Common myeloid progenitor, CD34-positive (primary cell): ENCODE measurements around the gene CNTN5.

ENCODE experiments used
- CTCF ChIA-PET: fragments of 350-600 bp; sonication (Branson Sonifier 250); formaldehyde crosslinking; loops from one replicate; lab custom pipeline; 2021; ENCODE audit warnings: antibody characterized with exemption; lab: Charles Lee
- POLR2A ChIA-PET: fragments of 350-600 bp; sonication (Branson Sonifier 250); formaldehyde crosslinking; loops from one replicate; lab custom pipeline; 2021; ENCODE audit warnings: antibody characterized with exemption; lab: Charles Lee
- DNase-seq, 3 donors: peaks; one replicate each; pipeline versions ENCODE4 v3.0.0 to v3.0.0-alpha.2; 2013
- H3K27ac ChIP-seq, 2 experiments: 1 replicate in 1 of 2; 2 replicates in 1 of 2; pipeline ENCODE4 v1.7.0; 2013; ENCODE audit warnings: inconsistent platforms in 2 of 2, low read length in 2 of 2, mild to moderate bottlenecking in 2 of 2, low read depth in 1 of 2, moderate library complexity in 1 of 2; ENCODE audit not compliant: severe bottlenecking in 2 of 2, insufficient read depth in 1 of 2, poor library complexity in 1 of 2
- H3K27me3 ChIP-seq, 5 experiments: replicated peaks in 2 of 5; 1 replicate in 3 of 5; 2 replicates in 2 of 5; pipeline versions ENCODE4 v1.6.1 to v1.7.0; 2013; ENCODE audit warnings: low read length in 4 of 5, mild to moderate bottlenecking in 2 of 5, moderate library complexity in 2 of 5, inconsistent platforms in 1 of 5; ENCODE audit not compliant: insufficient read depth in 5 of 5, control insufficient read depth in 4 of 5
- H3K36me3 ChIP-seq, 4 experiments: 1 replicate in 2 of 4; 2 replicates in 2 of 4; pipeline versions ENCODE4 v1.6.1 to v1.7.0; 2013; ENCODE audit warnings: low read length in 3 of 4, control low read depth in 1 of 4, mild to moderate bottlenecking in 1 of 4; ENCODE audit not compliant: control insufficient read depth in 4 of 4, insufficient read depth in 4 of 4
- H3K4me1 ChIP-seq, 4 experiments: 1 replicate in 3 of 4; 2 replicates in 1 of 4; pipeline versions ENCODE4 v1.6.1 to v1.7.1; 2013; ENCODE audit warnings: low read length in 3 of 4, mild to moderate bottlenecking in 3 of 4, control low read depth in 1 of 4, inconsistent platforms in 1 of 4, moderate library complexity in 1 of 4; ENCODE audit not compliant: control insufficient read depth in 4 of 4, insufficient read depth in 4 of 4; ENCODE audit errors: control extremely low read depth in 1 of 4
- H3K4me3 ChIP-seq, 7 experiments: 1 replicate in 4 of 7; 2 replicates in 3 of 7; pipeline versions ENCODE4 v1.5.1 to v1.7.0; 2013; ENCODE audit warnings: mild to moderate bottlenecking in 7 of 7, low read length in 6 of 7, moderate library complexity in 6 of 7, inconsistent platforms in 2 of 7, low read depth in 2 of 7, control low read depth in 1 of 7; ENCODE audit not compliant: insufficient read depth in 4 of 7, control insufficient read depth in 1 of 7; ENCODE audit errors: extremely low read depth in 1 of 7
- H3K9me3 ChIP-seq, 5 experiments: 1 replicate in 4 of 5; 2 replicates in 1 of 5; pipeline versions ENCODE4 v1.6.1 to v1.7.1; 2013; ENCODE audit warnings: low read length in 4 of 5, mild to moderate bottlenecking in 2 of 5, inconsistent platforms in 1 of 5, low read depth in 1 of 5, moderate library complexity in 1 of 5; ENCODE audit not compliant: control insufficient read depth in 4 of 5, insufficient read depth in 2 of 5; ENCODE audit errors: control extremely low read depth in 1 of 5
- WGBS: methylation state at CpG from one replicate; pipeline ENCODE4 v1.1.5; 2013; ENCODE audit not compliant: insufficient coverage; 5-methylcytosine and 5-hydroxymethylcytosine counted together

The CNTN5 gene

DNA sequence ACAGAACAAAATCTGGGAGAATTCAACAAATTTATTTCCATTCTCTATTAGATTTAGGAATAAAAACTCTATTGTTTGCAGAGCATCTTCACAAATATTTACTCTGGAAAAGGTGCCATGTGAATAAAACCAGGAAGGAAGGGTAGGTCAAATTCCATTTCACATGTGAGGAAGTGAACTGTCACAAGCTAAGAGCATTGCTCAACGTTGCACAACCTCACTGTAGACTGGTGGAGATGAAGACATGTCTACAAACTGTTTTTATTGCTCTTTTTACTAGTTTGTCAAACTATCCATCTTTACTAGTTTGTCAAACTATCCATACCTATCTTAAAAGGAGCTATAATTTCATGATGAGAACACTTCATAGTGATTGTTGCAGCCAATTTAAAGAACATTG is 236.4 kb downstream of the CNTN5 start:
- Histone ChIP-seq H3K9me3 (no peaks in the 10 kb centered on the region), H3K27ac (no peak overlapping the region), H3K36me3 (no peaks in the 10 kb centered on the region), H3K27me3 (no peaks in the 10 kb centered on the region), H3K4me3 (no peak overlapping the region), H3K4me1 (no peaks in the 10 kb centered on the region)
- ChIA-PET POLR2A (no interaction called here), CTCF (no interaction called here)
- WGBS: no CpG with 5 or more reads among the region's 1 CpG
- DNase-seq: no peak

DNA sequence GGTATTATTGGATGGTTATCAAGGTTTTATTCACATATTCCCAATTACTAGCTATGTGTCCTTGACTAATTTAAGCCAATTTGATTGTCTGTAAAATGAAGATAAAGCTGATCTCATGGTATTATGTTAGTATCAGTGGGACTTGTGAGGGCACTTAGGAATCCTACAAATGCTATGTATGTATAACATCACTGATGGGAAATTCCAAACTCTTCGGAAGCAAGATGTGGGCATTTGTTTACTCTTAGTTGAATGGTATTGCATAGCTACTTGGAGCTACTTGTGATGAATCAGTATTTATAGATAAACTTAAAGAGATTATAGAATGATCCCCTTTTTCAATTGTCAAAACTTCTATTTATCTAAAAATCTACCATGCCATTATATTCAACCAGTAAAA is 239.9 kb downstream of the CNTN5 start:
- no peaks in the 10 kb centered on the region for H3K36me3 ChIP-seq
- no peak overlapping the region for H3K4me3 ChIP-seq
- DNase-seq: no peak
- H3K4me1 ChIP-seq: no peaks in the 10 kb centered on the region
- no peaks in the 10 kb centered on the region for H3K9me3 ChIP-seq
- CTCF ChIA-PET: no interaction called here
- H3K27ac ChIP-seq: no peak overlapping the region
- H3K27me3 ChIP-seq: no peaks in the 10 kb centered on the region
- no CpG with 5 or more reads among the region's 1 CpG for WGBS
- POLR2A ChIA-PET: no interaction called here

DNA sequence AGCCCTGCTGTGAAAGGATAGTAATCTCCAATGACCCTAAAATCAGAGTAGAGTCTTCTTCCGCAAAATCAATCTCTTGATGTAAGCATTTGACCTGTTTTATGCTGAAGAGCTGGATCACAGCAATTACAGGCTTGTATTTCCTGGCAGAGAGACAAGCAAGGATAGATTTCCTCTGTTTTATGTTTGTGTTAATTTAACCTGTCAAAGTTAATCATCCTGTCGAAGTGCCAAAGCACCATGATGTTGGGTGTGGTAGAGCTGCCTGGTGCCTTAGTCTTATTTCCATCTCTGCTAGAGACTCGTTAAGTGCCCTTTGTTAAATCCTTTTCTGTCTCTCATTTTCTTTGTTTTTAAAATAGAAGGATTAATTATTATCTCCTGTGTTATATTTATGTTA is 248.1 kb downstream of the CNTN5 start:
- Histone ChIP-seq H3K4me1 (no peaks in the 10 kb centered on the region), H3K4me3 (no peak overlapping the region), H3K27ac (no peak overlapping the region), H3K36me3 (no peaks in the 10 kb centered on the region), H3K9me3 (peaks cover 0 to 2% (median 0%) of the 10 kb centered on the region in 5 experiments), H3K27me3 (no peaks in the 10 kb centered on the region)
- POLR2A ChIA-PET: no interaction called here
- 100% methylated on average over 1 of the region's 3 CpGs for WGBS
- CTCF ChIA-PET: no interaction called here
- DNase-seq: no peak

DNA sequence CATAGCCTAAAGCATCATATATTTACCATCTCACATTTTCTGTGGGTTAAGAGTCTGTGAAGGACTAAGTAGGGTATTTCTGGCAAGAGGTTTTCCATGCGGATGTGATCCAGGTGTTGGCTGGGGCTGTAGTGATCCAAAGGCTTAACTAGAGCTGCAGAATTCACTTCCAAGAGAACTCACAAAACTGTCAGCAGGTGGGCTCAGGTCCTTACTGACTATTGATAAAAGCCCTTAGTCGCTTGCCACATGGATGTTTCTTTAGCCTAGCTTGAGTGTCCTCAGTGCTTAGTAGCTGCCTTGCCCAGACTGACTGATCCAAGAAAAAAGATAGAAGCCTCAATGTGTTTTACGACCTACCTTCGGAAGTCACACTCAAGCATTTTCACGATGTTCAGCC is 250.8 kb downstream of the CNTN5 start:
- Histone ChIP-seq H3K4me3 (no peak overlapping the region), H3K9me3 (peaks cover 0 to 2% (median 0%) of the 10 kb centered on the region in 5 experiments), H3K27ac (no peak overlapping the region), H3K36me3 (no peaks in the 10 kb centered on the region), H3K27me3 (no peaks in the 10 kb centered on the region), H3K4me1 (no peaks in the 10 kb centered on the region)
- POLR2A ChIA-PET: no interaction called here
- WGBS: 88% methylated on average over 2 of the region's 5 CpGs
- no peak for DNase-seq
- CTCF ChIA-PET: no interaction called here

DNA sequence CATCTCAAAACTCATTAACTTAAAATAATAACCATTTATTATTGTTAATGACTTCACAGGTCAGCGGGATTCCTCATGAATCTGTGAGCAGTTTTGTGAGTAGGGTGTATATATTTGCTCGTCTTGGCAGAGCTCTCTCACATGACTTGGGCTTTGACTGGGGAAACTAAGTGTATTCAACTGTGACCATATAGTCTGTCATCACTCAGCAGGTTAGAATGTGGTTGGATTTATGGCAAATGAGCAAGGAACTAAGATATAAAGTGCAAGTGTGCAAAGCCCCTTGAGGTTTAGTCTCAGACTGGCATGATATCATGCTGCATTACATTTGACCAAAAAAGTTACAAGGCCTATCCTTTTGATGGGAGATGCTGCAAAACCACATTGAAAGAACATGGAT is 254.8 kb downstream of the CNTN5 start:
- no peak overlapping the region for H3K4me3 ChIP-seq
- no peaks in the 10 kb centered on the region for H3K27me3 ChIP-seq
- H3K9me3 ChIP-seq: no peaks in the 10 kb centered on the region
- no peaks in the 10 kb centered on the region for H3K36me3 ChIP-seq
- no CpG with 5 or more reads among the region's 2 CpGs for WGBS
- ChIA-PET POLR2A (no interaction called here), CTCF (no interaction called here)
- no peaks in the 10 kb centered on the region for H3K4me1 ChIP-seq
- H3K27ac ChIP-seq: no peak overlapping the region
- DNase-seq: no peak

DNA sequence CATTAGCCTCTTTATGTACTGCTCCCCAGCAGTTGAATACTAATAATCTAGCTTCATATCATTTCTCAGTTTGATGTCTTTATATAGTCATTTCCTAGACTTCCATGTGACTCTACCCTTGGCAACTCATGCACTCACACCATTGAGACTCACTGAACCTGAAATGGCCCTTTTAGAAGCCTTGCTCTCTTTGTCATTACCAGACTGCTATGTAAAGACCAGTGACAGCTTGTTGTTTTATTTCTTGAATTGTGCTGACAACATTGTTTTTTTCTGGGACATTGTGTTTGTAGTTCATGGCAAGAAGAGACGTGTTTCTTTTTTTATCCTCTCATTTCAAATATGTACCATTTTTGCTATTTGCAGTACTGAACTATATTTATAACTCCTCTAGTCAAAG is 256.5 kb downstream of the CNTN5 start:
- Histone ChIP-seq H3K4me3 (no peak overlapping the region), H3K27ac (no peak overlapping the region), H3K36me3 (no peaks in the 10 kb centered on the region), H3K9me3 (no peaks in the 10 kb centered on the region), H3K4me1 (no peaks in the 10 kb centered on the region), H3K27me3 (no peaks in the 10 kb centered on the region)
- no peak for DNase-seq
- ChIA-PET CTCF (no interaction called here), POLR2A (no interaction called here)
- WGBS: no CpG with 5 or more reads among the region's 1 CpG

DNA sequence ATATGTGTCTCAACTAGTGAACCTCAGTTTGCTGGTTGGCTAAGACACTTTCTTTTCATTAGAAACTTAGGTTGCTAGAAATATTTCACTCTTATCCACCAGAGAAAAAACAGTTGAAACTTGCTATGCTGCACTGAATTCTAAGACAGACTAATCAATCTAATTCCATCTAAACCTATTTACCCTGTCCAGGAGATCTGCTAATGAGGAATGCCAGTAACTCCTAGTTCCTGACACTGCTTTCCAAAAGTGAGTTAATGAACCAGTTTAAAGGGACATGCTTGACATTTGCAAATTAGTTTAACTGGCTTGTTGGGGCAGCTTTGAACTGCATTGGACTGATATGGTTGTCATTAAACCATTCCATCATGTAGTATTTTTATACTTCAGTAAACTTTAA is 258.5 kb downstream of the CNTN5 start:
- H3K4me3 ChIP-seq: no peak overlapping the region
- H3K27ac ChIP-seq: no peak overlapping the region
- no peaks in the 10 kb centered on the region for H3K36me3 ChIP-seq
- CTCF ChIA-PET: no interaction called here
- H3K9me3 ChIP-seq: no peaks in the 10 kb centered on the region
- no peaks in the 10 kb centered on the region for H3K27me3 ChIP-seq
- DNase-seq: no peak
- H3K4me1 ChIP-seq: no peaks in the 10 kb centered on the region
- POLR2A ChIA-PET: no interaction called here
